A673 (cell line): ENCODE results near the gene TRPV2.

Experiments used
- EZH2 ChIP-seq: fragments of 200-600 bp; sonication (generic); IDR thresholded peaks from 2 replicates; pipeline ENCODE4 v1.6.1; 2017; ENCODE audit warnings: borderline replicate concordance, low read depth, mild to moderate bottlenecking, mixed read lengths, antibody characterized with exemption, low read length; ENCODE audit not compliant: poor library complexity, severe bottlenecking
- TF ChIP-seq, protein P1 (sequence below): fragments of 300-800, 200-600 bp; sonication (generic); conservative IDR thresholded peaks from 2 replicates; pipeline ENCODE4 v1.5.1; 2017; ENCODE audit warnings: low read depth, mild to moderate bottlenecking, antibody characterized with exemption, low read length, moderate library complexity, mixed read lengths

DNA sequence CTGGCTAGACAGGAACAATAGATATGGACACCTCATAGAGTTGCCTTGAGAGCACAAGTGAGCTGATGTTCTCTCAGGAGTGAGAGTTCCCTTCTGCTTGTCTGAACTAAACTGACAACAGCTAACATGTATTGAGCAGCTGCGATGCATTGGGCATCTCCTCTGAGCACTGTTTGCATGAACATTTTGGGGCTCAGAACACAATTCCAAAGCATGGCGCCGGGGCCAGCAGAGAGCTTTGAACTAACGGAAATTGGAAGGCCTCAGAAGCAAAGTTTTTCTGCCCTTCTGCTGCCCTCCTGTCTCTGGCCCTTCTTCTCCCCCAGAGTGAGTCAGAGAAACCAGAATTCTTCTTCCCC lies 38.1 kb downstream of the TRPV2 start:
- TF ChIP-seq, protein P1, sequence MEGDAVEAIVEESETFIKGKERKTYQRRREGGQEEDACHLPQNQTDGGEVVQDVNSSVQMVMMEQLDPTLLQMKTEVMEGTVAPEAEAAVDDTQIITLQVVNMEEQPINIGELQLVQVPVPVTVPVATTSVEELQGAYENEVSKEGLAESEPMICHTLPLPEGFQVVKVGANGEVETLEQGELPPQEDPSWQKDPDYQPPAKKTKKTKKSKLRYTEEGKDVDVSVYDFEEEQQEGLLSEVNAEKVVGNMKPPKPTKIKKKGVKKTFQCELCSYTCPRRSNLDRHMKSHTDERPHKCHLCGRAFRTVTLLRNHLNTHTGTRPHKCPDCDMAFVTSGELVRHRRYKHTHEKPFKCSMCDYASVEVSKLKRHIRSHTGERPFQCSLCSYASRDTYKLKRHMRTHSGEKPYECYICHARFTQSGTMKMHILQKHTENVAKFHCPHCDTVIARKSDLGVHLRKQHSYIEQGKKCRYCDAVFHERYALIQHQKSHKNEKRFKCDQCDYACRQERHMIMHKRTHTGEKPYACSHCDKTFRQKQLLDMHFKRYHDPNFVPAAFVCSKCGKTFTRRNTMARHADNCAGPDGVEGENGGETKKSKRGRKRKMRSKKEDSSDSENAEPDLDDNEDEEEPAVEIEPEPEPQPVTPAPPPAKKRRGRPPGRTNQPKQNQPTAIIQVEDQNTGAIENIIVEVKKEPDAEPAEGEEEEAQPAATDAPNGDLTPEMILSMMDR, result no peak
- no peak for TF ChIP-seq EZH2
